Measurements from ENCODE around the gene HCFC1. TPM values are rescaled to one million over a fixed set of nuclear protein-coding genes. Genes with fewer than 3 reads are reported as not detected.
A peak's percentile ranks its signal among the peaks of the same experiment; 100 is the strongest.

HCFC1 gene
- polyA plus RNA-seq, 1 of the 3 experiments (the other 2 are of a cell fraction), result 9.5 TPM

GRCh38 chrX:153925739-153926551 lies 45.7 kb downstream of the HCFC1 start, which contains the start of gene ARHGAP4:
ARHGAP4 (minus strand) TSS chrX:153926264; CDS start chrX:153926202, 62 bp downstream.
- H3K9me3 ChIP-seq, result no peaks in the 10 kb centered on the region
- peak within 1 kb of the TSS; percentile 71 to 94 for H3K4me3 ChIP-seq (ENCODE audit: low read depth in 2 of 2, low read length in 1 of 2)
- H3K79me2 ChIP-seq (ENCODE audit: insufficient read depth), result no peaks in the 10 kb centered on the region
- H2AFZ ChIP-seq (ENCODE audit: low read depth), result no peak within 1 kb of the TSS
- CTCF ChIA-PET, result interaction anchor here (0.5 to 16.7 kb wide), 7 partner anchors 9 to 324 kb away, joined by 3 to 271 read pairs (median 3); partner anchors contain the start of genes NAA10 and RENBP
- peaks cover 0 to 17% of the 10 kb centered on the region in 2 experiments for H3K36me3 ChIP-seq (replicated peaks in 1 of 2; ENCODE audit: control insufficient read depth in 1 of 2, insufficient read depth in 2 of 2, low read length in 1 of 2)
- peaks cover 8% of the 10 kb centered on the region; the same call in 1 of the 2 replicates for H3K27me3 ChIP-seq (ENCODE audit: insufficient read depth)
- TF ChIP-seq FOXM1 (IDR thresholded peaks at IDR 0.05; ENCODE audit: low read depth) (no peak), IRF3 (IDR thresholded peaks at IDR 0.05; ENCODE audit: low read depth, low read length) (no peak), SMC3 (IDR thresholded peaks at IDR 0.05; ENCODE audit: low read depth, low read length) (no peak), PBX3 (IDR thresholded peaks at IDR 0.05) (no peak), SIN3A (IDR thresholded peaks at IDR 0.05; ENCODE audit: borderline replicate concordance, low read depth, low read length) (no peak), MXI1 (IDR thresholded peaks at IDR 0.05; ENCODE audit: low read depth, low read length) (no peak), USF2 (IDR thresholded peaks at IDR 0.05; ENCODE audit: borderline replicate concordance, low read depth, low read length) (no peak), RXRA (IDR thresholded peaks at IDR 0.05; ENCODE audit: borderline replicate concordance, low read depth) (no peak), EP300 (IDR thresholded peaks at IDR 0.05; ENCODE audit: borderline replicate concordance in 1 of 2, low read depth in 1 of 2, low read length in 1 of 2) (no peak), TEAD4 (IDR thresholded peaks at IDR 0.05; ENCODE audit: borderline replicate concordance, insufficient read depth) (no peak), RAD21 (IDR thresholded peaks at IDR 0.05; ENCODE audit: low read length) (no peak), FOXJ3 (CRISPR knock-in tag; IDR thresholded peaks at IDR 0.05) (no peak), NFIC (IDR thresholded peaks at IDR 0.05; ENCODE audit: borderline replicate concordance) (no peak), REST (IDR thresholded peaks at IDR 0.05; ENCODE audit: low read depth, low read length) (no peak)
- POLR2A ChIA-PET, result interaction anchor here (0.9 to 2.0 kb wide), 3 partner anchors 8 to 18 kb away, joined by 3 to 9 read pairs (median 6); partner anchors contain the start of genes NAA10 and RENBP
- H4K20me1 ChIP-seq (ENCODE audit: insufficient read depth), result peaks cover 10% of the 10 kb centered on the region
- H3F3A ChIP-seq (replicated peaks; ENCODE audit: insufficient read depth), result peaks cover 19% of the 10 kb centered on the region
- peak within 1 kb of the TSS; percentile 99 for H3K4me2 ChIP-seq
- peak within 1 kb of the TSS; percentile 97 for H3K27ac ChIP-seq (ENCODE audit: low read depth in 2 of 2, low read length in 1 of 2)
- H3K4me1 ChIP-seq (ENCODE audit: control insufficient read depth in 1 of 2, insufficient read depth in 2 of 2, low read depth in 1 of 2, low read length in 1 of 2), result peaks cover 0 to 71% of the 10 kb centered on the region in 2 experiments; a peak in 1 of 4 replicates
- peak within 1 kb of the TSS; percentile 99; the same call in 1 of the 2 replicates for H3K9ac ChIP-seq
- no peaks in the 10 kb centered on the region for H3K9me2 ChIP-seq
- DNase-seq, result no peak
- WGBS (ENCODE audit: low lambda C conversion rate), result 73% methylated on average over 22 of the region's 59 CpGs
